ENCODE results near the gene ZNF423. TPM values are rescaled to one million over a fixed set of nuclear protein-coding genes. Genes with fewer than 3 reads are reported as not detected.

The ZNF423 gene
- total and polyA plus RNA-seq, 2 of the 13 experiments (the other 11 are each of a cell fraction or from before 2014, with no cell fraction given) = 0.07 to 0.31 TPM

- Histone ChIP-seq H3K79me2 (ENCODE audit: insufficient read depth, low read length) (no peaks in the 10 kb centered on the region), H3K27ac (ENCODE audit: extremely low read length, insufficient read depth, low read length) (no peak overlapping the region), H3K4me3 (replicated peaks in 1 of 3; ENCODE audit: insufficient read depth in 1 of 3, low read depth in 2 of 3, low read length in 3 of 3) (no peak overlapping the region), H2AFZ (ENCODE audit: low read length) (no peak overlapping the region), H3K4me1 (ENCODE audit: insufficient read depth, low read length) (no peaks in the 10 kb centered on the region), H3K36me3 (replicated peaks in 1 of 2; ENCODE audit: control insufficient read depth in 1 of 2, insufficient read depth in 2 of 2, low read length in 2 of 2) (no peaks in the 10 kb centered on the region), H3K9me3 (ENCODE audit: low read length) (no peaks in the 10 kb centered on the region), H3K4me2 (ENCODE audit: low read depth, low read length) (no peak overlapping the region), H3K9ac (ENCODE audit: insufficient read depth, low read depth, low read length) (no peak overlapping the region), H3K27me3 (ENCODE audit: control insufficient read depth in 1 of 2, insufficient read depth in 2 of 2, low read length in 2 of 2) (peaks cover 0 to 2% of the 10 kb centered on the region in 2 experiments; a peak in 1 of 5 replicates), H4K20me1 (ENCODE audit: insufficient read depth, low read length) (no peaks in the 10 kb centered on the region)
- no TSS peak for BruUV-seq (replicated peaks)
- ChIA-PET POLR2A (no interaction called here), CTCF (ENCODE audit: low intra/inter-chr PET ratio, low total read pairs) (no interaction called here)
- ATAC-seq = no peak
- intact Hi-C loops (cut with micrococcal nuclease; ENCODE audit: unreplicated experiment) (no loop called here), in situ Hi-C loops (cut with HindIII; ENCODE audit: extremely low pct_ligation_motif_present, low pct_unique_long_range_greater_than_20kb) (no loop called here)
- TF ChIP-seq ZNF225 (CRISPR knock-in tag; IDR thresholded peaks at IDR 0.05) = no peak
- TF ChIP-seq ZNF567 (CRISPR knock-in tag; IDR thresholded peaks at IDR 0.05; ENCODE audit: borderline replicate concordance) = no peak
- TF ChIP-seq TMF1 (CRISPR knock-in tag; IDR thresholded peaks at IDR 0.05; ENCODE audit: low read depth) = no peak
- TF ChIP-seq, protein P1, sequence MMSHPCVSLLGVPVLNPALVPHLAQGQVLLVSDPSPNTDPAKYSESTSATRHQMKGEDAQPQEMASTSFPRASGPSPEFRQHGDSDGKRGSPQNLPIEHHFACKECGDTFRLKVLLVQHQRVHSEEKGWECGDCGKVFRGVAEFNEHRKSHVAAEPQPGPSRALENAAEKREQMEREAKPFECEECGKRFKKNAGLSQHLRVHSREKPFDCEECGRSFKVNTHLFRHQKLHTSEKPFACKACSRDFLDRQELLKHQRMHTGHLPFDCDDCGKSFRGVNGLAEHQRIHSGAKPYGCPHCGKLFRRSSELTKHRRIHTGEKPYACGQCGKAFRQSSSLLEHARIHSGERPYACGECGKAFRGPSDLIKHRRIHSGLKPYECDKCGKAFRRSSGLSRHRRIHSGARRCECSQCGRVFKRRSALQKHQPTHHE (CRISPR knock-in tag; IDR thresholded peaks at IDR 0.05; ENCODE audit: borderline replicate concordance) = no peak
- no peak for TF ChIP-seq SMAD9 (CRISPR knock-in tag; IDR thresholded peaks at IDR 0.05)
- no peak for TF ChIP-seq ZBTB33 (CRISPR knock-in tag; IDR thresholded peaks at IDR 0.05)
- TF ChIP-seq FOXM1 (CRISPR knock-in tag; IDR thresholded peaks at IDR 0.05) = no peak
- TF ChIP-seq ZNF747 (CRISPR knock-in tag; IDR thresholded peaks at IDR 0.05; ENCODE audit: borderline replicate concordance) = no peak
- no peak for TF ChIP-seq RORA (CRISPR knock-in tag; IDR thresholded peaks at IDR 0.05)
- TF ChIP-seq ARNT2 (CRISPR knock-in tag; IDR thresholded peaks at IDR 0.05; ENCODE audit: low read depth) = no peak
- TF ChIP-seq, protein P2, sequence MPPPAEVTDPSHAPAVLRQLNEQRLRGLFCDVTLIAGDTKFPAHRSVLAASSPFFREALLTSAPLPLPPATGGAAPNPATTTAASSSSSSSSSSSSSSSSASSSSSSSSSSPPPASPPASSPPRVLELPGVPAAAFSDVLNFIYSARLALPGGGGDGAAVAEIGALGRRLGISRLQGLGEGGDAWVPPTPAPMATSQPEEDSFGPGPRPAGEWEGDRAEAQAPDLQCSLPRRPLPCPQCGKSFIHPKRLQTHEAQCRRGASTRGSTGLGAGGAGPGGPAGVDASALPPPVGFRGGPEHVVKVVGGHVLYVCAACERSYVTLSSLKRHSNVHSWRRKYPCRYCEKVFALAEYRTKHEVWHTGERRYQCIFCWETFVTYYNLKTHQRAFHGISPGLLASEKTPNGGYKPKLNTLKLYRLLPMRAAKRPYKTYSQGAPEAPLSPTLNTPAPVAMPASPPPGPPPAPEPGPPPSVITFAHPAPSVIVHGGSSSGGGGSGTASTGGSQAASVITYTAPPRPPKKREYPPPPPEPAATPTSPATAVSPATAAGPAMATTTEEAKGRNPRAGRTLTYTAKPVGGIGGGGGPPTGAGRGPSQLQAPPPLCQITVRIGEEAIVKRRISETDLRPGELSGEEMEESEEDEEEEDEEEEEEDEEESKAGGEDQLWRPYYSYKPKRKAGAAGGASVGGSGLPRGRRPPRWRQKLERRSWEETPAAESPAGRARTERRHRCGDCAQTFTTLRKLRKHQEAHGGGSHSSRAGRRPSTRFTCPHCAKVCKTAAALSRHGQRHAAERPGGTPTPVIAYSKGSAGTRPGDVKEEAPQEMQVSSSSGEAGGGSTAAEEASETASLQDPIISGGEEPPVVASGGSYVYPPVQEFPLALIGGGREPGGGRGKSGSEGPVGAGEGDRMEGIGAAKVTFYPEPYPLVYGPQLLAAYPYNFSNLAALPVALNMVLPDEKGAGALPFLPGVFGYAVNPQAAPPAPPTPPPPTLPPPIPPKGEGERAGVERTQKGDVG (CRISPR knock-in tag; IDR thresholded peaks at IDR 0.05; ENCODE audit: borderline replicate concordance) = no peak
- TF ChIP-seq ASH2L (IDR thresholded peaks at IDR 0.05; ENCODE audit: insufficient read length, low read depth, low read length) = no peak
- no peak for TF ChIP-seq PTBP1 (IDR thresholded peaks at IDR 0.05; ENCODE audit: low read depth, low read length, poor library complexity, severe bottlenecking)
- TF ChIP-seq ZNF367 (CRISPR knock-in tag; IDR thresholded peaks at IDR 0.05; ENCODE audit: borderline replicate concordance) = no peak
- TF ChIP-seq ZNF563 (CRISPR knock-in tag; IDR thresholded peaks at IDR 0.05) = no peak
- no peak for TF ChIP-seq SCMH1 (CRISPR knock-in tag; IDR thresholded peaks at IDR 0.05; ENCODE audit: borderline replicate concordance)
- TF ChIP-seq, protein P3, sequence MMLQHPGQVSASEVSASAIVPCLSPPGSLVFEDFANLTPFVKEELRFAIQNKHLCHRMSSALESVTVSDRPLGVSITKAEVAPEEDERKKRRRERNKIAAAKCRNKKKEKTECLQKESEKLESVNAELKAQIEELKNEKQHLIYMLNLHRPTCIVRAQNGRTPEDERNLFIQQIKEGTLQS (CRISPR knock-in tag; IDR thresholded peaks at IDR 0.05) = no peak
- TF ChIP-seq SATB2 (CRISPR knock-in tag; IDR thresholded peaks at IDR 0.05) = no peak
- FAIRE-seq = no peak
- WGBS (ENCODE audit: low lambda C conversion rate) = 25% methylated on average over 10 of the region's 11 CpGs
- no peak for DNase-seq (ENCODE audit: low spot score)
Observed at GRCh38 chr16:49706620-49707355, 149.1 kb downstream of the ZNF423 start.

Data from HepG2 (cell line).